ENCODE data around the gene S100A4. TPM values are rescaled to one million over a fixed set of nuclear protein-coding genes. Genes with fewer than 3 reads are reported as not detected.
"Not testable (repeated sequence)": the region's sequence is repeated elsewhere in the genome, so short reads cannot be mapped to it uniquely, and the experiment has no call there.

The S100A4 gene
- total and polyA plus RNA-seq, 7 donors, result 27.0 to 155 (median 54.7) TPM

DNA sequence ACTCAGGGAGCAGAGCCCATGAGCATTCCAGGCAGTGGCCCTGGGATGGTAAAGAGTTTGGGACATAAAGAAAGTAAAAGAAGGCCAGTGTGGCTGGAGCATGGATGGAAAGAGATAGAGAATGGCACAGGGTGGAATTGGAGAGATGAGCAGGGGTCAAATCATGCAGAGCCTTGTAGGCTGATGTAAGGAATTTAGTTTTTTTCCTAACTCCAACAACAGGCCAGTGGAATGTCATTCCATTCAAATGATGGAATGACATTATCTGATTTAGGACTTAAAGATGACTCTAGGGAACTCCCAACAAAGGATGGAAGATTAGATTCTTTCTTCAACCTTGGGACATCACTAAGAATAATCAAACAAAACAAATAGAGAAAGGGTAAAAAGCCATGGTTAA is 32.9 kb upstream of the S100A4 start:
- intact Hi-C loops (cut with DNase I), result loop anchor here in 1 of 2 donors (10.0 kb wide), 1 partner anchor 166 kb away; no protein-coding TSS in a partner anchor
- no peaks in the 10 kb centered on the region for H3K36me3 ChIP-seq (ENCODE audit: insufficient read depth in 1 of 2, low read depth in 1 of 2)
- H3K4me3 ChIP-seq, result no peak overlapping the region
- DNase-seq, result no peak
- no peak overlapping the region for H3K27ac ChIP-seq
- H3K4me1 ChIP-seq, result no peaks in the 10 kb centered on the region
- H3K9me3 ChIP-seq, result no peaks in the 10 kb centered on the region
- TF ChIP-seq, protein P1, sequence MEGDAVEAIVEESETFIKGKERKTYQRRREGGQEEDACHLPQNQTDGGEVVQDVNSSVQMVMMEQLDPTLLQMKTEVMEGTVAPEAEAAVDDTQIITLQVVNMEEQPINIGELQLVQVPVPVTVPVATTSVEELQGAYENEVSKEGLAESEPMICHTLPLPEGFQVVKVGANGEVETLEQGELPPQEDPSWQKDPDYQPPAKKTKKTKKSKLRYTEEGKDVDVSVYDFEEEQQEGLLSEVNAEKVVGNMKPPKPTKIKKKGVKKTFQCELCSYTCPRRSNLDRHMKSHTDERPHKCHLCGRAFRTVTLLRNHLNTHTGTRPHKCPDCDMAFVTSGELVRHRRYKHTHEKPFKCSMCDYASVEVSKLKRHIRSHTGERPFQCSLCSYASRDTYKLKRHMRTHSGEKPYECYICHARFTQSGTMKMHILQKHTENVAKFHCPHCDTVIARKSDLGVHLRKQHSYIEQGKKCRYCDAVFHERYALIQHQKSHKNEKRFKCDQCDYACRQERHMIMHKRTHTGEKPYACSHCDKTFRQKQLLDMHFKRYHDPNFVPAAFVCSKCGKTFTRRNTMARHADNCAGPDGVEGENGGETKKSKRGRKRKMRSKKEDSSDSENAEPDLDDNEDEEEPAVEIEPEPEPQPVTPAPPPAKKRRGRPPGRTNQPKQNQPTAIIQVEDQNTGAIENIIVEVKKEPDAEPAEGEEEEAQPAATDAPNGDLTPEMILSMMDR (IDR thresholded peaks at IDR 0.05), result no peak
- peaks cover 0 to 7% (median 0%) of the 10 kb centered on the region in 3 donors for H3K27me3 ChIP-seq (ENCODE audit: insufficient read depth in 3 of 3, low read length in 2 of 3)
- ATAC-seq, result no peak

DNA sequence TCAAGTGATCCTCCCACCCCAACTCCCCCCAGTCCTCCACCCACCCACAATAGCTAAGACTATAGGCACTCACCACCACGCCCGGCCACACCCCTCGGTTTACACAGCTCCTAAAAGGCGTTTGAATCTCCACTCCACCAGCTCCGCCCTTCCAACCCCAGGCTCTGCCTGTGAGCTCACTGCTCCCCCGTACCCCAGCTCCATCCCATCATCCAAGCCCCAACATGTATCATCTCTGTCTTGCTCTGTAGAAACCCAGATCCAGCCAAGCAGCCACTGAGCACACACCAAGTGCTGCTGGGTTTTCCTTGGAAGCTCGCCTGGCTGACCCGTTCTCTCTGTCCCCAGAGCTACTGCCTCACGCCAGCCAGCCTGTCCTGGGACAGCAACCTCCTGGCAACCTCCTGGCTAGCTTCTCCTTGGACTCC is 32.0 kb upstream of the S100A4 start:
- 40 to 67% (median 48%) methylated on average over 9 of the region's 9 CpGs for WGBS, 3 donors
- Histone ChIP-seq H3K27ac (no peak overlapping the region), H3K36me3 (ENCODE audit: insufficient read depth in 1 of 2, low read depth in 1 of 2) (no peaks in the 10 kb centered on the region), H3K27me3 (ENCODE audit: insufficient read depth in 3 of 3, low read length in 2 of 3) (peaks cover 0 to 7% (median 0%) of the 10 kb centered on the region in 3 donors), H3K9me3 (no peaks in the 10 kb centered on the region), H3K4me1 (peaks cover 5% of the 10 kb centered on the region), H3K4me3 (no peak overlapping the region)
- intact Hi-C loops (cut with DNase I), result loop anchor here in 1 of 2 donors (10.0 kb wide), 1 partner anchor 167 kb away; no protein-coding TSS in a partner anchor
- no peak for DNase-seq
- no peak for ATAC-seq
- TF ChIP-seq, protein P1 (IDR thresholded peaks at IDR 0.05), result no peak

DNA sequence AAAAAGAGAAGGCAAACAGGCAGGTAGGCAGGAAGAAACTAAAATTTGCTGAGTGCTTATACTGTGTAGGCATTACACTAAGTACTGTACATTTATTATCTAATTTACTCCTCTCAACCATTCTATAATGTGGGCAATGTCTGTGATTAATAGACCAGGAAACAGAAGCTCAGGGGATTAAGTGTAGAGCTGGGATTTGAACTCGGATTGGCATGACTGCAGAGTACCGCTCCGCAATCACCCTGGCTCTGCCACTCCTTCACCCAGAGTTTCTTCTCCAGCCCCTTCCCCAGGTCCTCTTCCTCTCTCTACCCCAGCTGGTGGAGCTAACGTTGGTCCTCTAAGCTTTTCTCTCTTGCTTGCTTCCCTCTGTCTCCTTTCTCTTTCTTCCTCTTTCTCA is 31.5 kb upstream of the S100A4 start:
- 63 to 68% (median 65%) methylated on average over 4 of the region's 4 CpGs for WGBS, 3 donors
- H3K4me1 ChIP-seq, result peaks cover 10% of the 10 kb centered on the region
- no peaks in the 10 kb centered on the region for H3K9me3 ChIP-seq
- DNase-seq (no peak), ATAC-seq (no peak)
- no peak overlapping the region for H3K27ac ChIP-seq
- TF ChIP-seq, protein P1 (IDR thresholded peaks at IDR 0.05), result no peak
- H3K27me3 ChIP-seq (ENCODE audit: insufficient read depth in 3 of 3, low read length in 2 of 3), result peaks cover 0 to 7% (median 0%) of the 10 kb centered on the region in 3 donors
- intact Hi-C loops (cut with DNase I), result loop anchor here in 1 of 2 donors (10.0 kb wide), 1 partner anchor 168 kb away; no protein-coding TSS in a partner anchor
- H3K4me3 ChIP-seq, result no peak overlapping the region
- no peaks in the 10 kb centered on the region for H3K36me3 ChIP-seq (ENCODE audit: insufficient read depth in 1 of 2, low read depth in 1 of 2)

DNA sequence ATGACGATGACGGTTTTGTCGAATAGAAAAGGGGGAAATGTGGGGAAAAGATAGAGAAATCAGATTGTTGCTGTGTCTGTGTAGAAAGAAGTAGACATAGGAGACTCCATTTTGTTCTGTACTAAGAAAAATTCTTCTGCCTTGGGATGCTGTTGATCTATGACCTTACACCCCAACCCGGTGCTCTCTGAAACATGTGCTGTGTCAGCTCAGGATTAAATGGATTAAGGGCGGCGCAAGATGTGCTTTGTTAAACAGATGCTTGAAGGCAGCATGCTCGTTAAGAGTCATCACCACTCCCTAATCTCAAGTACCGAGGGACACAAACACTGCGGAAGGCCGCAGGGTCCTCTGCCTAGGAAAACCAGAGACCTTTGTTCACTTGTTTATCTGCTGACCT is 29.9 kb upstream of the S100A4 start:
- not testable (repeated sequence) for ATAC-seq; H3K36me3 ChIP-seq (ENCODE audit: insufficient read depth in 1 of 2, low read depth in 1 of 2); H3K27ac ChIP-seq; DNase-seq; H3K9me3 ChIP-seq; H3K4me3 ChIP-seq; H3K27me3 ChIP-seq (ENCODE audit: insufficient read depth in 3 of 3, low read length in 2 of 3)
- 72 to 88% (median 81%) methylated on average over 9 to 10 of the region's 10 CpGs for WGBS, 3 donors
- intact Hi-C loops (cut with DNase I), result loop anchor here in 1 of 2 donors (10.0 kb wide), 1 partner anchor 169 kb away; no protein-coding TSS in a partner anchor
- H3K4me1 ChIP-seq, result peaks cover 14% of the 10 kb centered on the region

DNA sequence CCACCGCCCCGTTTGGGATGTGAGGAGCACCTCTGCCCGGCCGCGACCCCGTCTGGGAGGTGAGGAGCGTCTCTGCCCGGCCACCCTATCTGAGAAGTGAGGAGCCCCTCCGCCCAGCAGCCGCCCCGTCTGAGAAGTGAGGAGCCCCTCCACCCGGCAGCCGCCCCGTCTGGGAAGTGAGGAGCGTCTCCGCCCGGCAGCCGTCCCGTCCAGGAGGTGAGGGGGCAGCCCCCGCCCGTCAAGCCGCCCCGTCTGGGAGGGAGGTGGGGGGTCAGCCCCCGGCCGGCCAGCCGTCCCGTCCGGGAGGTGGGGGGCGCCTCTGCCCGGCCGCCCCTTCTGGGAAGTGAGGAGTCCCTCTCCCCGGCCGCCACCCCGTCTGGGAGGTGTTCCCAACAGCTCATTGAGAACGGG is 29.5 kb upstream of the S100A4 start:
- DNase-seq; H3K27me3 ChIP-seq (ENCODE audit: insufficient read depth in 3 of 3, low read length in 2 of 3); H3K9me3 ChIP-seq; H3K27ac ChIP-seq; H3K4me3 ChIP-seq; H3K36me3 ChIP-seq (ENCODE audit: insufficient read depth in 1 of 2, low read depth in 1 of 2); ATAC-seq: not testable (repeated sequence)
- intact Hi-C loops (cut with DNase I), result loop anchor here in 1 of 2 donors (10.0 kb wide), 1 partner anchor 170 kb away; no protein-coding TSS in a partner anchor
- peaks cover 14% of the 10 kb centered on the region for H3K4me1 ChIP-seq
- 93 to 96% (median 96%) methylated on average over 20 to 35 of the region's 35 CpGs for WGBS, 3 donors
